ENCODE results near the gene ATG10. TPM values are rescaled to one million over a fixed set of nuclear protein-coding genes. Genes with fewer than 3 reads are reported as not detected.

Gene ATG10
- polyA plus RNA-seq, 1 donor from 2014 or later = 12.1 TPM

DNA sequence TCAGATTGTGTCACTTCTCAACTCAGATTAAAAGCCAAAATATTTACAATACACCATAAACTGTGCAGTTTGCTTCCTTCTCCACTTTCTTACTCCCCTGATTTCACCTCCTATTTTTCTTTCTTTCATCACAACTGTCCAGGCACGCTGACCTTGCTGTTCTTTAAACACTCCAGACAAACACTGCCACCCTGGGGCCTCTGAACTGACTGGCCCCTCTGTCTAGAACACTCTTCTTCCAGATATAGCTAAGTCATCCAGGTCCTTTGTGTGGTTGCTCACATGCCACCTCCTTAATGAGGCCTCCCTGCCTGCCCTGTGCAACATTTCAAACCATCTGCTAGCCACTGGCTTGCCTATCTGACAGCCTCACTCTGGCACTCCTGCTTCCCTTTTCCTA is 46.6 kb downstream of the ATG10 start:
- no peak overlapping the region for H3K9ac ChIP-seq (ENCODE audit: low read length)
- H3K79me2 ChIP-seq (replicated peaks; ENCODE audit: insufficient read depth, low read length) = no peaks in the 10 kb centered on the region
- no peaks in the 10 kb centered on the region for H3F3A ChIP-seq (ENCODE audit: insufficient read depth, low read length, poor library complexity, severe bottlenecking)
- H3K27me3 ChIP-seq (ENCODE audit: insufficient read depth, low read depth, low read length) = no peaks in the 10 kb centered on the region
- H3K36me3 ChIP-seq (ENCODE audit: insufficient read depth, low read length) = no peaks in the 10 kb centered on the region
- H3K9me3 ChIP-seq (ENCODE audit: low read length) = no peaks in the 10 kb centered on the region
- no peak overlapping the region for H3K27ac ChIP-seq (ENCODE audit: low read length)
- no peaks in the 10 kb centered on the region for H4K20me1 ChIP-seq (ENCODE audit: insufficient read depth)
- no peak overlapping the region for H2AFZ ChIP-seq (ENCODE audit: low read depth, low read length)
- TF ChIP-seq CTCF (IDR thresholded peaks at IDR 0.05; ENCODE audit: poor library complexity, severe bottlenecking) (no peak), SMC3 (conservative IDR thresholded peaks at IDR 0.05; ENCODE audit: poor library complexity) (no peak), RAD21 (conservative IDR thresholded peaks at IDR 0.05) (no peak), POLR2AphosphoS5 (IDR thresholded peaks at IDR 0.05) (no peak), TAF1 (IDR thresholded peaks at IDR 0.05; ENCODE audit: low read depth) (no peak), EZH2 (IDR thresholded peaks at IDR 0.05; ENCODE audit: borderline replicate concordance, insufficient read depth, low read length, poor library complexity, severe bottlenecking) (no peak), EP300 (conservative IDR thresholded peaks at IDR 0.05; ENCODE audit: poor library complexity, severe bottlenecking) (no peak)
- TF ChIP-seq, protein P1, sequence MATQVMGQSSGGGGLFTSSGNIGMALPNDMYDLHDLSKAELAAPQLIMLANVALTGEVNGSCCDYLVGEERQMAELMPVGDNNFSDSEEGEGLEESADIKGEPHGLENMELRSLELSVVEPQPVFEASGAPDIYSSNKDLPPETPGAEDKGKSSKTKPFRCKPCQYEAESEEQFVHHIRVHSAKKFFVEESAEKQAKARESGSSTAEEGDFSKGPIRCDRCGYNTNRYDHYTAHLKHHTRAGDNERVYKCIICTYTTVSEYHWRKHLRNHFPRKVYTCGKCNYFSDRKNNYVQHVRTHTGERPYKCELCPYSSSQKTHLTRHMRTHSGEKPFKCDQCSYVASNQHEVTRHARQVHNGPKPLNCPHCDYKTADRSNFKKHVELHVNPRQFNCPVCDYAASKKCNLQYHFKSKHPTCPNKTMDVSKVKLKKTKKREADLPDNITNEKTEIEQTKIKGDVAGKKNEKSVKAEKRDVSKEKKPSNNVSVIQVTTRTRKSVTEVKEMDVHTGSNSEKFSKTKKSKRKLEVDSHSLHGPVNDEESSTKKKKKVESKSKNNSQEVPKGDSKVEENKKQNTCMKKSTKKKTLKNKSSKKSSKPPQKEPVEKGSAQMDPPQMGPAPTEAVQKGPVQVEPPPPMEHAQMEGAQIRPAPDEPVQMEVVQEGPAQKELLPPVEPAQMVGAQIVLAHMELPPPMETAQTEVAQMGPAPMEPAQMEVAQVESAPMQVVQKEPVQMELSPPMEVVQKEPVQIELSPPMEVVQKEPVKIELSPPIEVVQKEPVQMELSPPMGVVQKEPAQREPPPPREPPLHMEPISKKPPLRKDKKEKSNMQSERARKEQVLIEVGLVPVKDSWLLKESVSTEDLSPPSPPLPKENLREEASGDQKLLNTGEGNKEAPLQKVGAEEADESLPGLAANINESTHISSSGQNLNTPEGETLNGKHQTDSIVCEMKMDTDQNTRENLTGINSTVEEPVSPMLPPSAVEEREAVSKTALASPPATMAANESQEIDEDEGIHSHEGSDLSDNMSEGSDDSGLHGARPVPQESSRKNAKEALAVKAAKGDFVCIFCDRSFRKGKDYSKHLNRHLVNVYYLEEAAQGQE (IDR thresholded peaks at IDR 0.05; ENCODE audit: borderline replicate concordance) = no peak
- no peak overlapping the region for H3K4me2 ChIP-seq (ENCODE audit: low read length)
- no peak overlapping the region for H3K4me3 ChIP-seq (ENCODE audit: low read length)
- no peaks in the 10 kb centered on the region for H3K9me2 ChIP-seq (ENCODE audit: insufficient read depth, low read length)

DNA sequence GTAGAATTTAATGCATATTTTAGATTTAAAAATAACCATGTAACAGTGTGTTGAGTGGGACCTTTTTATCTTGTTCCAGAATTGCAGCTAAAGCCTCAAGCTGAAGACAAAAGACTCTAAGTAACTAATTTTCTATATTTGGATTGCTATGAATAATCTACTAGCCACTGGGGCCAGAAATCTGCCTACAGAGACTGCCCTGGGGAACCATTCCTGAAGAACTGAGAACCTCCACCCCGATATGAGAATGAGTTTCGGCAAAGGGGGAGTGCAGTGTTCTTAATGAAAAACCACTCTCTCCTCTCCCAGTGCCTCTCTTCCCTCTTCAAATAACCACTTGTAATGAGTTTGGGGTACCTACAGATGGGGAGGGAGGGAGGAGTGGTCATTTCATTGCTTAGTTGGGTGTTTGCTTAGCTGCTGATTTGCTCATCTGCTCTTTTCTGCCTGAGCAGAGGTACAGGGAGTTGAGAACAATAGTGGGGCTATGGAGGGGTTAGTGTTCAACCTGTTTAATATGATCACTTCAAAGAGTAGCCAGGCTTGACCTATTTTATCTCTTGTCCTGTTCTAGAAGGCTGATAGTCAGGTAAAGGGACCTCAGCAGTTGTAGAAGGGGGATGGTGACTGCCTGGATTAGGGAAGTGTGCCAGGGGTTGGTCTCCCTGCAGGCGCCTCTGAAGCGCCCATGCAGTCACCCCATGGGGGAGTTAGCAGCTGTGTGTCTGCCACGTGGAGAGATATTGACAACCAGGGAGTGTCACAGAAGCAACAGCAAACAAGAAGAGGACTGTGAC is 47.7 kb downstream of the ATG10 start:
- H3K27me3 ChIP-seq (ENCODE audit: insufficient read depth, low read depth, low read length) = no peaks in the 10 kb centered on the region
- no peaks in the 10 kb centered on the region for H3K9me3 ChIP-seq (ENCODE audit: low read length)
- no peak overlapping the region for H3K4me3 ChIP-seq (ENCODE audit: low read length)
- no peak overlapping the region for H3K9ac ChIP-seq (ENCODE audit: low read length)
- no peaks in the 10 kb centered on the region for H3K9me2 ChIP-seq (ENCODE audit: insufficient read depth, low read length)
- H3K79me2 ChIP-seq (replicated peaks; ENCODE audit: insufficient read depth, low read length) = no peaks in the 10 kb centered on the region
- H3K4me2 ChIP-seq (ENCODE audit: low read length) = no peak overlapping the region
- no peak for TF ChIP-seq RAD21 (conservative IDR thresholded peaks at IDR 0.05)
- no peak for TF ChIP-seq MXI1 (conservative IDR thresholded peaks at IDR 0.05; ENCODE audit: poor library complexity, severe bottlenecking)
- TF ChIP-seq, protein P1 (IDR thresholded peaks at IDR 0.05; ENCODE audit: borderline replicate concordance) = no peak
- no peak for TF ChIP-seq SMC3 (conservative IDR thresholded peaks at IDR 0.05; ENCODE audit: poor library complexity)
- TF ChIP-seq POLR2AphosphoS5 (IDR thresholded peaks at IDR 0.05) = no peak
- TF ChIP-seq CTCF (IDR thresholded peaks at IDR 0.05; ENCODE audit: poor library complexity, severe bottlenecking) = no peak
- no peak for TF ChIP-seq TAF1 (IDR thresholded peaks at IDR 0.05; ENCODE audit: low read depth)
- no peak for TF ChIP-seq EP300 (conservative IDR thresholded peaks at IDR 0.05; ENCODE audit: poor library complexity, severe bottlenecking)
- TF ChIP-seq EZH2 (IDR thresholded peaks at IDR 0.05; ENCODE audit: borderline replicate concordance, insufficient read depth, low read length, poor library complexity, severe bottlenecking) = no peak
- H3K36me3 ChIP-seq (ENCODE audit: insufficient read depth, low read length) = no peaks in the 10 kb centered on the region
- H3F3A ChIP-seq (ENCODE audit: insufficient read depth, low read length, poor library complexity, severe bottlenecking) = no peaks in the 10 kb centered on the region
- H2AFZ ChIP-seq (ENCODE audit: low read depth, low read length) = no peak overlapping the region
- H4K20me1 ChIP-seq (ENCODE audit: insufficient read depth) = no peaks in the 10 kb centered on the region
- H3K27ac ChIP-seq (ENCODE audit: low read length) = no peak overlapping the region

All from neural cell (in vitro differentiated cells).